Liver (tissue), 9 donors: ENCODE results near the gene CUL4A. TPM values are rescaled to one million over a fixed set of nuclear protein-coding genes. Genes with fewer than 3 reads are reported as not detected.

ENCODE experiments used
- DNase-seq: peaks from one replicate; pipeline ENCODE4 v3.0.0-alpha.2; 2017; ENCODE audit warnings: low spot score
- H3K27ac ChIP-seq, 2 donors: one replicate each; pipeline ENCODE4 v1.7.0; 2013; ENCODE audit warnings: inconsistent platforms in 2 of 2, low read length in 2 of 2, control low read depth in 1 of 2, low read depth in 1 of 2, mild to moderate bottlenecking in 1 of 2
- H3K27me3 ChIP-seq, 4 donors: one replicate each; pipeline versions ENCODE4 v1.6.1 to v1.7.0; 2013; ENCODE audit warnings: low read length in 3 of 4, inconsistent platforms in 1 of 4, mild to moderate bottlenecking in 1 of 4, moderate library complexity in 1 of 4; ENCODE audit not compliant: control insufficient read depth in 4 of 4, insufficient read depth in 4 of 4
- H3K36me3 ChIP-seq, 4 donors: one replicate each; pipeline versions ENCODE4 v1.6.1 to v1.7.0; 2013; ENCODE audit warnings: low read length in 3 of 4, mild to moderate bottlenecking in 3 of 4, low read depth in 1 of 4, moderate library complexity in 1 of 4; ENCODE audit not compliant: control insufficient read depth in 4 of 4, insufficient read depth in 3 of 4
- H3K4me1 ChIP-seq, 4 donors: one replicate each; pipeline versions ENCODE4 v1.6.1 to v1.7.0; 2013; ENCODE audit warnings: low read length in 3 of 4, mild to moderate bottlenecking in 3 of 4, moderate library complexity in 1 of 4; ENCODE audit not compliant: control insufficient read depth in 4 of 4, insufficient read depth in 4 of 4
- H3K4me3 ChIP-seq, 3 donors: one replicate each; pipeline versions ENCODE4 v1.6.1 to v1.7.0; 2013; ENCODE audit warnings: low read length in 3 of 3, control low read depth in 1 of 3, low read depth in 1 of 3, mild to moderate bottlenecking in 1 of 3
- H3K9ac ChIP-seq, 2 donors: one replicate each; pipeline ENCODE4 v1.7.0; 2013; ENCODE audit warnings: low read length in 2 of 2, mild to moderate bottlenecking in 2 of 2, moderate library complexity in 2 of 2, control low read depth in 1 of 2, low read depth in 1 of 2
- H3K9me3 ChIP-seq, 4 donors: one replicate each; pipeline versions ENCODE4 v1.6.1 to v1.7.0; 2013; ENCODE audit warnings: low read length in 3 of 4; ENCODE audit not compliant: control insufficient read depth in 4 of 4
- ATF3 ChIP-seq: IDR thresholded peaks from 2 replicates; pipeline ENCODE4 v1.6.1; 2016; ENCODE audit warnings: antibody characterized with exemption
- CTCF ChIP-seq: fragments of 150-350 bp; IDR thresholded peaks from 2 replicates; pipeline ENCODE4 v1.5.1; 2017; ENCODE audit warnings: improper control_type of control experiment, low read depth, low read length; ENCODE audit not compliant: missing input control
- EGR1 ChIP-seq, 2 donors: IDR thresholded peaks; 2 replicates each; pipeline ENCODE4 v1.6.1; 2016 to 2018; ENCODE audit warnings: antibody characterized with exemption in 2 of 2, low read depth in 2 of 2
- FOXA1 ChIP-seq: IDR thresholded peaks from 2 replicates; pipeline ENCODE4 v1.6.1; 2016; ENCODE audit warnings: antibody characterized with exemption
- FOXA2 ChIP-seq: IDR thresholded peaks from 2 replicates; pipeline ENCODE4 v1.6.1; 2016; ENCODE audit warnings: antibody characterized with exemption
- GABPA ChIP-seq, 2 donors: IDR thresholded peaks in 1 of 2; conservative IDR thresholded peaks in 1 of 2; 2 replicates each; pipeline ENCODE4 v1.6.1; 2016; ENCODE audit warnings: antibody characterized with exemption in 2 of 2, mild to moderate bottlenecking in 1 of 2, moderate library complexity in 1 of 2
- HNF4A ChIP-seq, 2 donors: conservative IDR thresholded peaks; 2 replicates each; pipeline ENCODE4 v1.6.1; 2016; ENCODE audit warnings: antibody characterized with exemption in 2 of 2, mild to moderate bottlenecking in 2 of 2
- HNF4G ChIP-seq: IDR thresholded peaks from 2 replicates; pipeline ENCODE4 v1.6.1; 2016; ENCODE audit warnings: antibody characterized with exemption
- JUND ChIP-seq, 2 donors: IDR thresholded peaks; 2 replicates each; pipeline ENCODE4 v1.6.1; 2016; ENCODE audit warnings: antibody characterized with exemption in 2 of 2
- MAX ChIP-seq: IDR thresholded peaks from 2 replicates; pipeline ENCODE4 v1.6.1; 2016; ENCODE audit warnings: antibody characterized with exemption
- NR2F2 ChIP-seq: IDR thresholded peaks from 2 replicates; pipeline ENCODE4 v1.6.1; 2016; ENCODE audit warnings: antibody characterized with exemption
- RAD21 ChIP-seq, 2 donors: IDR thresholded peaks; 2 replicates each; pipeline ENCODE4 v1.6.1; 2016; ENCODE audit warnings: antibody characterized with exemption in 2 of 2, mild to moderate bottlenecking in 2 of 2
- RXRA ChIP-seq, 2 donors: IDR thresholded peaks; 2 replicates each; pipeline ENCODE4 v1.6.1; 2017 to 2018; ENCODE audit warnings: antibody characterized with exemption in 2 of 2, mild to moderate bottlenecking in 1 of 2
- SP1 ChIP-seq: IDR thresholded peaks from 2 replicates; pipeline ENCODE4 v1.6.1; 2018; ENCODE audit warnings: antibody characterized with exemption, mild to moderate bottlenecking
- TAF1 ChIP-seq: conservative IDR thresholded peaks from 2 replicates; pipeline ENCODE4 v1.6.1; 2016; ENCODE audit warnings: antibody characterized with exemption, mild to moderate bottlenecking
- YY1 ChIP-seq: IDR thresholded peaks from 2 replicates; pipeline ENCODE4 v1.6.1; 2016; ENCODE audit warnings: antibody characterized with exemption, mild to moderate bottlenecking
- ZBTB33 ChIP-seq: IDR thresholded peaks from 2 replicates; pipeline ENCODE4 v1.6.1; 2016; ENCODE audit warnings: antibody characterized with exemption
- WGBS: extraction: QIAGEN DNeasy Blood & Tissue Kit; methylation state at CpG from one replicate; pipeline ENCODE4 v1.1.7; 2013; 5-methylcytosine and 5-hydroxymethylcytosine counted together
- polyA plus RNA-seq, 2 donors: library from polyadenylated mRNA; stranded (reverse) in 1 of 2; unstranded in 1 of 2; fragments of 200-250 nt in 1 of 2; fragments of >200 nt in 1 of 2; fragmentation: Nextera tagmentation in 1 of 2; extraction: Ambion mirVana in 1 of 2; gene quantifications; one replicate each; pipeline versions ENCODE4 v1.2.1 to v1.2.3, GENCODE V29; 2013 to 2015
- total RNA-seq, 2 donors: library from RNA; depleted of rRNA; stranded (reverse); fragments of >200 nt; gene quantifications; one replicate each; pipeline ENCODE4 v1.2.3, GENCODE V29; 2014
- TF ChIP-seq, protein P1 (sequence below): IDR thresholded peaks from 2 replicates; pipeline ENCODE4 v1.6.1; 2016; ENCODE audit warnings: antibody characterized with exemption, mild to moderate bottlenecking
- donor health status: healthy.
- donor health status: healthy.
- donor health status: healthy.
- donor health status: healthy.
- donor health status: healthy.

The CUL4A gene
- total and polyA plus RNA-seq, 4 donors: 19.9 to 89.4 (median 45.9) TPM

GRCh38 chr13:113274721-113275120 is 65.3 kb downstream of the CUL4A start:
- Histone ChIP-seq H3K9ac (no peak overlapping the region), H3K9me3 (no peaks in the 10 kb centered on the region), H3K4me1 (peaks cover 0 to 5% (median 1%) of the 10 kb centered on the region in 4 donors), H3K36me3 (peaks cover 0 to 2% (median 0%) of the 10 kb centered on the region in 4 donors), H3K4me3 (no peak overlapping the region), H3K27ac (no peak overlapping the region), H3K27me3 (no peaks in the 10 kb centered on the region)
- 81% methylated on average over 3 of the region's 3 CpGs for WGBS
- TF ChIP-seq SP1: no peak
- no peak for TF ChIP-seq NR2F2
- TF ChIP-seq EGR1 (IDR thresholded peaks at IDR 0.05; ENCODE audit: low read depth in 2 of 2): no peak
- no peak for TF ChIP-seq HNF4A (conservative IDR thresholded peaks at IDR 0.05)
- no peak for TF ChIP-seq TAF1
- TF ChIP-seq MAX: no peak
- no peak for TF ChIP-seq FOXA1
- no peak for TF ChIP-seq FOXA2
- TF ChIP-seq CTCF: no peak
- no peak for DNase-seq

DNA sequence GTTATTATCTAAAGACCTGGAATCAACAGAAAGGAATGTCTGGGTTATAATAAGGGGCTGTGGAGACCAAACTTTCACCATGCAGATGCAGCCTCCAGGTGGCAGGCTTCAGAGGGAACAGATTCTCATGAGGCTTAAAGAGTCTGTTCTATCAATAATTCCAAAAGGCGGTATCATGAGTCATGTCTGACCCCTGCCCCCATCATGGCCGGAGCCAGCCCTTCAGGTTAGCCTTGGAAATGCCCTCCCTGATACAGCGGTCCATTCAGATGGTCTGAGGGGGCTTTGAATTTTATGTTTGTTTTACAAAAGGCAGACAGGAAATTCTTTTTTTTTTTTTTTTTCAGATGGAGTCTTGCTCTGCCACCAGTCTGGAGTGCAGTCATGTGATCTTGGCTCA is 66.0 kb downstream of the CUL4A start:
- Histone ChIP-seq H3K36me3 (peaks cover 0 to under 1% (median 0%) of the 10 kb centered on the region in 4 donors), H3K27ac (no peak overlapping the region), H3K9me3 (no peaks in the 10 kb centered on the region), H3K9ac (no peak overlapping the region), H3K27me3 (no peaks in the 10 kb centered on the region), H3K4me1 (peaks cover 0 to 5% (median 1%) of the 10 kb centered on the region in 4 donors), H3K4me3 (no peak overlapping the region)
- WGBS: 8% methylated on average over 3 of the region's 3 CpGs
- TF ChIP-seq FOXA2 (no peak), NR2F2 (peak; percentile 83), SP1 (peak; percentile 20), ATF3 (peak; percentile 66), YY1 (peak; percentile 63), RXRA (IDR thresholded peaks at IDR 0.05) (peak in 1 of 2 donors; percentile 36), HNF4A (conservative IDR thresholded peaks at IDR 0.05) (peak; percentile 63 to 81), RAD21 (IDR thresholded peaks at IDR 0.05) (peak; percentile 85 to 87), ZBTB33 (no peak), CTCF (peak; percentile 72), HNF4G (peak; percentile 30), GABPA (IDR thresholded peaks at IDR 0.05 in 1 of 2, conservative IDR thresholded peaks at IDR 0.05 in 1 of 2) (no peak), JUND (IDR thresholded peaks at IDR 0.05) (peak; percentile 86 to 97)
- TF ChIP-seq, protein P1, sequence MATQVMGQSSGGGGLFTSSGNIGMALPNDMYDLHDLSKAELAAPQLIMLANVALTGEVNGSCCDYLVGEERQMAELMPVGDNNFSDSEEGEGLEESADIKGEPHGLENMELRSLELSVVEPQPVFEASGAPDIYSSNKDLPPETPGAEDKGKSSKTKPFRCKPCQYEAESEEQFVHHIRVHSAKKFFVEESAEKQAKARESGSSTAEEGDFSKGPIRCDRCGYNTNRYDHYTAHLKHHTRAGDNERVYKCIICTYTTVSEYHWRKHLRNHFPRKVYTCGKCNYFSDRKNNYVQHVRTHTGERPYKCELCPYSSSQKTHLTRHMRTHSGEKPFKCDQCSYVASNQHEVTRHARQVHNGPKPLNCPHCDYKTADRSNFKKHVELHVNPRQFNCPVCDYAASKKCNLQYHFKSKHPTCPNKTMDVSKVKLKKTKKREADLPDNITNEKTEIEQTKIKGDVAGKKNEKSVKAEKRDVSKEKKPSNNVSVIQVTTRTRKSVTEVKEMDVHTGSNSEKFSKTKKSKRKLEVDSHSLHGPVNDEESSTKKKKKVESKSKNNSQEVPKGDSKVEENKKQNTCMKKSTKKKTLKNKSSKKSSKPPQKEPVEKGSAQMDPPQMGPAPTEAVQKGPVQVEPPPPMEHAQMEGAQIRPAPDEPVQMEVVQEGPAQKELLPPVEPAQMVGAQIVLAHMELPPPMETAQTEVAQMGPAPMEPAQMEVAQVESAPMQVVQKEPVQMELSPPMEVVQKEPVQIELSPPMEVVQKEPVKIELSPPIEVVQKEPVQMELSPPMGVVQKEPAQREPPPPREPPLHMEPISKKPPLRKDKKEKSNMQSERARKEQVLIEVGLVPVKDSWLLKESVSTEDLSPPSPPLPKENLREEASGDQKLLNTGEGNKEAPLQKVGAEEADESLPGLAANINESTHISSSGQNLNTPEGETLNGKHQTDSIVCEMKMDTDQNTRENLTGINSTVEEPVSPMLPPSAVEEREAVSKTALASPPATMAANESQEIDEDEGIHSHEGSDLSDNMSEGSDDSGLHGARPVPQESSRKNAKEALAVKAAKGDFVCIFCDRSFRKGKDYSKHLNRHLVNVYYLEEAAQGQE: no peak
- no peak for DNase-seq
